Endodermal cell (in vitro differentiated cells): ENCODE results near the gene PEDS1. TPM values are rescaled to one million over a fixed set of nuclear protein-coding genes. Genes with fewer than 3 reads are reported as not detected.

Source experiments
- DNase-seq: peaks from one replicate; pipeline ENCODE4 v3.0.0-alpha.2; 2017
- H3K27ac ChIP-seq: 2 replicates; pipeline ENCODE4 v1.5.1; 2013; ENCODE audit warnings: mild to moderate bottlenecking, low read depth, low read length, moderate library complexity
- H3K27me3 ChIP-seq: 2 replicates; pipeline ENCODE4 v1.6.1; 2013; ENCODE audit warnings: mild to moderate bottlenecking, low read length, moderate library complexity; ENCODE audit not compliant: insufficient read depth, control insufficient read depth, poor library complexity, severe bottlenecking
- H3K36me3 ChIP-seq: 2 replicates; pipeline ENCODE4 v1.7.0; 2013; ENCODE audit warnings: mild to moderate bottlenecking, low read length, moderate library complexity; ENCODE audit not compliant: control insufficient read depth, insufficient read depth
- H3K4me1 ChIP-seq: one replicate; pipeline ENCODE4 v1.7.0; 2013; ENCODE audit warnings: low read length; ENCODE audit not compliant: control insufficient read depth, insufficient read depth
- H3K4me3 ChIP-seq: 2 replicates; pipeline ENCODE4 v1.5.1; 2013; ENCODE audit warnings: mild to moderate bottlenecking, low read length, moderate library complexity
- H3K9ac ChIP-seq: 2 replicates; pipeline ENCODE4 v1.6.1; 2013; ENCODE audit warnings: mild to moderate bottlenecking, low read length, moderate library complexity; ENCODE audit not compliant: poor library complexity, severe bottlenecking; ENCODE audit errors: extremely low read depth
- H3K9me3 ChIP-seq: 2 replicates; pipeline ENCODE4 v1.6.1; 2013; ENCODE audit warnings: mild to moderate bottlenecking, low read length, moderate library complexity; ENCODE audit not compliant: control insufficient read depth
- H3K27ac Mint-ChIP-seq: 2 replicates; pipeline ENCODE4 v1.8.0; 2020; ENCODE audit warnings: mixed read lengths
- H3K27me3 Mint-ChIP-seq: 2 replicates; pipeline ENCODE4 v1.8.0; 2021; ENCODE audit warnings: mild to moderate bottlenecking, mixed read lengths; ENCODE audit not compliant: insufficient read depth
- H3K36me3 Mint-ChIP-seq: 2 replicates; pipeline ENCODE4 v1.8.0; 2020; ENCODE audit warnings: low read depth, mixed read lengths
- H3K4me1 Mint-ChIP-seq: 2 replicates; pipeline ENCODE4 v1.8.0; 2020; ENCODE audit warnings: mixed read lengths
- H3K4me3 Mint-ChIP-seq: 2 replicates; pipeline ENCODE4 v1.8.0; 2020; ENCODE audit warnings: mild to moderate bottlenecking, moderate library complexity, mixed read lengths
- H3K9me3 Mint-ChIP-seq: 2 replicates; pipeline ENCODE4 v1.8.0; 2020; ENCODE audit warnings: mild to moderate bottlenecking, mixed read lengths
- CTCF ChIP-seq: fragments of 200-600 bp; sonication (generic); conservative IDR thresholded peaks from 2 replicates; pipeline ENCODE4 v1.5.0; 2021; ENCODE audit warnings: antibody characterized with exemption, mild to moderate bottlenecking
- WGBS, 2 experiments: methylation state at CpG; one replicate each; pipeline versions ENCODE4 v1.1.5 to v1.1.7; 2013; ENCODE audit warnings: missing lambda C conversion rate in 2 of 2, mixed read lengths in 1 of 2; ENCODE audit not compliant: insufficient coverage in 1 of 2, insufficient read length in 1 of 2; 5-methylcytosine and 5-hydroxymethylcytosine counted together
- total RNA-seq, 2 donors: library from RNA; stranded (reverse); fragmentation: NEBNext Ultra II Directional in 1 of 2; extraction: Animal tissue kit (Norgen Biotek cat#: 25700) in 1 of 2; gene quantifications; 2 replicates in 1 of 2; 3 replicates in 1 of 2; pipeline ENCODE4 v1.2.1, GENCODE V29; 2021

PEDS1 gene
- total RNA-seq, 2 donors from 2014 or later = 28.0 to 30.9 TPM

GRCh38 chr20:50194422-50194830, 40.9 kb upstream of the PEDS1 start:
- Histone ChIP-seq H3K4me1 (peaks cover 27% of the 10 kb centered on the region), H3K4me3 (no peak overlapping the region), H3K9me3 (peaks cover 2% of the 10 kb centered on the region), H3K36me3 (no peaks in the 10 kb centered on the region), H3K9ac (no peak overlapping the region), H3K27me3 (no peaks in the 10 kb centered on the region), H3K27ac (no peak overlapping the region)
- DNase-seq = no peak
- WGBS, 2 experiments = 89 to 95% methylated on average over 4 to 7 of the region's 7 CpGs
- peaks cover 4% of the 10 kb centered on the region for H3K27me3 Mint-ChIP-seq
- H3K36me3 Mint-ChIP-seq = peaks cover 1% of the 10 kb centered on the region
- TF ChIP-seq CTCF = no peak
- H3K4me1 Mint-ChIP-seq = peaks cover 47% of the 10 kb centered on the region
- H3K4me3 Mint-ChIP-seq = peak overlapping the region; percentile 73
- peaks cover 3% of the 10 kb centered on the region for H3K9me3 Mint-ChIP-seq
- no peak overlapping the region for H3K27ac Mint-ChIP-seq

- H3K9ac ChIP-seq = peak overlapping the region; percentile 77
- WGBS, 2 experiments = 81 to 96% methylated on average over 5 to 16 of the region's 16 CpGs
- peak; percentile 68 for DNase-seq
Measured at GRCh38 chr20:50193836-50194421, 40.4 kb upstream of the PEDS1 start.

GRCh38 chr20:50193199-50193835, 39.8 kb upstream of the PEDS1 start:
- no peaks in the 10 kb centered on the region for H3K27me3 ChIP-seq
- H3K9me3 ChIP-seq = no peaks in the 10 kb centered on the region
- TF ChIP-seq CTCF = no peak
- peaks cover 27% of the 10 kb centered on the region for H3K4me1 ChIP-seq
- 72 to 89% methylated on average over 5 to 8 of the region's 10 CpGs for WGBS, 2 experiments
- peak overlapping the region; percentile 77 for H3K9ac ChIP-seq
- Mint-ChIP-seq H3K4me3 (peak overlapping the region; percentile 73), H3K4me1 (peaks cover 47% of the 10 kb centered on the region), H3K36me3 (no peaks in the 10 kb centered on the region), H3K9me3 (no peaks in the 10 kb centered on the region), H3K27ac (peak overlapping the region; percentile 91), H3K27me3 (peaks cover 6% of the 10 kb centered on the region)
- peak; percentile 69 for DNase-seq
- no peak overlapping the region for H3K27ac ChIP-seq
- peak overlapping the region; percentile 90 for H3K4me3 ChIP-seq
- no peaks in the 10 kb centered on the region for H3K36me3 ChIP-seq

More at GRCh38 chr20:50193836-50194421, 40.4 kb upstream of the PEDS1 start:
- H3K9me3 ChIP-seq = no peaks in the 10 kb centered on the region
- no peaks in the 10 kb centered on the region for H3K36me3 ChIP-seq
- no peak overlapping the region for H3K27ac Mint-ChIP-seq
- H3K36me3 Mint-ChIP-seq = no peaks in the 10 kb centered on the region
- no peak overlapping the region for H3K27ac ChIP-seq
- no peak for TF ChIP-seq CTCF
- no peaks in the 10 kb centered on the region for H3K27me3 ChIP-seq
- peaks cover 27% of the 10 kb centered on the region for H3K4me1 ChIP-seq
- H3K4me3 Mint-ChIP-seq = peak overlapping the region; percentile 73
- peaks cover 6% of the 10 kb centered on the region for H3K27me3 Mint-ChIP-seq
- H3K4me1 Mint-ChIP-seq = peaks cover 47% of the 10 kb centered on the region
- H3K9me3 Mint-ChIP-seq = no peaks in the 10 kb centered on the region
- H3K4me3 ChIP-seq = peak overlapping the region; percentile 90
